Activated CD4-positive, alpha-beta T cell treated with anti-CD3 and anti-CD28 coated beads, Interleukin-2, amount 10 ng/mL, durations not matched to agents 7 days and 5 days (primary cell): ENCODE results near the gene IRF6. TPM values are rescaled to one million over a fixed set of nuclear protein-coding genes. Genes with fewer than 3 reads are reported as not detected.

Experiments
- CTCF ChIA-PET: fragments of 350-600 bp; sonication (Branson Sonifier 250); formaldehyde crosslinking; loops from one replicate; lab custom pipeline; 2021; ENCODE audit warnings: antibody characterized with exemption; lab: Charles Lee
- POLR2A ChIA-PET: fragments of 350-600 bp; sonication (Branson Sonifier 250); formaldehyde crosslinking; loops from one replicate; lab custom pipeline; 2021; ENCODE audit warnings: antibody characterized with exemption; lab: Charles Lee
- DNase-seq: peaks from one replicate; pipeline ENCODE4 v3.0.0-alpha.2; 2020
- H3K27ac Mint-ChIP-seq: one replicate; pipeline ENCODE4 v1.8.0; 2021; ENCODE audit warnings: mild to moderate bottlenecking, moderate library complexity, mixed read lengths
- H3K27me3 Mint-ChIP-seq: one replicate; pipeline ENCODE4 v1.8.0; 2021; ENCODE audit warnings: mixed read lengths
- H3K36me3 Mint-ChIP-seq: one replicate; pipeline ENCODE4 v1.8.0; 2021; ENCODE audit warnings: low read depth, mixed read lengths
- H3K4me1 Mint-ChIP-seq: one replicate; pipeline ENCODE4 v1.8.0; 2021; ENCODE audit warnings: mixed read lengths
- H3K4me3 Mint-ChIP-seq: one replicate; pipeline ENCODE4 v1.8.0; 2021; ENCODE audit warnings: mild to moderate bottlenecking, moderate library complexity, mixed read lengths
- H3K9me3 Mint-ChIP-seq: one replicate; pipeline ENCODE4 v1.8.0; 2021; ENCODE audit warnings: mixed read lengths
- total RNA-seq, 2 experiments: library from RNA; stranded (reverse); gene quantifications; one replicate each; pipeline ENCODE4 v1.2.3, GENCODE V29; 2021

The IRF6 gene
- total RNA-seq, 2 experiments from 2014 or later, result not detected

GRCh38 chr1:209737118-209737505 lies 68.8 kb downstream of the IRF6 start:
- no peak overlapping the region for H3K27ac Mint-ChIP-seq

GRCh38 chr1:209736490-209737117 lies 69.3 kb downstream of the IRF6 start:
- H3K4me3 Mint-ChIP-seq, result no peak overlapping the region
- peaks cover 6% of the 10 kb centered on the region for H3K4me1 Mint-ChIP-seq
- H3K9me3 Mint-ChIP-seq, result no peaks in the 10 kb centered on the region
- DNase-seq, result no peak
- CTCF ChIA-PET, result interaction anchor here (0.7 to 3.0 kb wide), 6 partner anchors 8 to 189 kb away, joined by 3 to 14 read pairs (median 4); no protein-coding TSS in a partner anchor
- H3K36me3 Mint-ChIP-seq, result no peaks in the 10 kb centered on the region
- H3K27ac Mint-ChIP-seq, result no peak overlapping the region
- POLR2A ChIA-PET, result interaction anchor here (0.6 kb wide), 1 partner anchor 722 kb away, joined by 3 read pairs; no protein-coding TSS in a partner anchor
- no peaks in the 10 kb centered on the region for H3K27me3 Mint-ChIP-seq

More at GRCh38 chr1:209737118-209737505, 68.8 kb downstream of the IRF6 start:
- Mint-ChIP-seq H3K4me3 (no peak overlapping the region), H3K9me3 (no peaks in the 10 kb centered on the region), H3K36me3 (no peaks in the 10 kb centered on the region), H3K27me3 (no peaks in the 10 kb centered on the region), H3K4me1 (peaks cover 10% of the 10 kb centered on the region)
- ChIA-PET POLR2A (interaction anchor here (0.6 kb wide), 1 partner anchor 721 kb away, joined by 3 read pairs; no protein-coding TSS in a partner anchor), CTCF (interaction anchor here (0.7 to 3.0 kb wide), 5 partner anchors 8 to 190 kb away, joined by 3 to 14 read pairs (median 4); no protein-coding TSS in a partner anchor)
- DNase-seq, result no peak

Other genes with a start within 250 kb of the IRF6 start
- not detected for gene CAMK1G, start 222.4 kb downstream of the IRF6 start, total RNA-seq
- 1 to 10 TPM; 1.3 to 1.9 TPM for gene LAMB3, start 153.7 kb downstream of the IRF6 start, total RNA-seq
- gene G0S2, start 130.7 kb downstream of the IRF6 start, total RNA-seq, result under 1 TPM; 0.56 to 0.64 TPM
- gene HSD11B1, start 101.3 kb downstream of the IRF6 start, total RNA-seq, result 1 to 10 TPM; 1.5 TPM
- gene TRAF3IP3, start 50.1 kb downstream of the IRF6 start, total RNA-seq, result 100 to 1,000 TPM; 426 to 434 TPM
- 1 to 10 TPM; 1.9 to 2.0 TPM for gene C1orf74, start 21.6 kb downstream of the IRF6 start, total RNA-seq
- gene UTP25, start 21.8 kb upstream of the IRF6 start, total RNA-seq, result 1 to 10 TPM; 8.4 to 9.5 TPM
- gene SYT14, start 132.1 kb upstream of the IRF6 start, total RNA-seq, result not detected